HFFc6 (cell line): ENCODE measurements around the gene VIPR2. TPM values are rescaled to one million over a fixed set of nuclear protein-coding genes. Genes with fewer than 3 reads are reported as not detected.

Source experiments
- DNase-seq: peaks from one replicate; pipeline ENCODE4 v3.0.0-alpha.2; 2018
- H3K27ac Mint-ChIP-seq: 2 replicates; pipeline ENCODE4 v1.8.0; 2020; ENCODE audit warnings: mild to moderate bottlenecking, mixed read lengths
- H3K27me3 Mint-ChIP-seq: 2 replicates; pipeline ENCODE4 v1.8.0; 2021; ENCODE audit warnings: mild to moderate bottlenecking, moderate library complexity, mixed read lengths; ENCODE audit not compliant: insufficient read depth
- H3K36me3 Mint-ChIP-seq: 2 replicates; pipeline ENCODE4 v1.8.0; 2021; ENCODE audit warnings: low read depth, mixed read lengths
- H3K4me1 Mint-ChIP-seq: 2 replicates; pipeline ENCODE4 v1.8.0; 2020; ENCODE audit warnings: low read depth, mixed read lengths
- H3K4me3 Mint-ChIP-seq: 2 replicates; pipeline ENCODE4 v1.8.0; 2020; ENCODE audit warnings: mild to moderate bottlenecking, moderate library complexity, mixed read lengths
- H3K9me3 Mint-ChIP-seq: 2 replicates; pipeline ENCODE4 v1.8.0; 2020; ENCODE audit warnings: mild to moderate bottlenecking, mixed read lengths
- CTCF ChIP-seq: fragments of 200-600 bp; sonication (generic); IDR thresholded peaks from 2 replicates; pipeline ENCODE4 v1.5.0; 2021; ENCODE audit warnings: antibody characterized with exemption, mild to moderate bottlenecking
- total RNA-seq, 6 experiments: library from RNA; stranded (reverse); fragmentation: NEBNext Ultra II Directional; extraction: Animal tissue kit (Norgen Biotek cat#: 25700); gene quantifications; 2 replicates in 1 of 6; 3 replicates in 5 of 6; pipeline ENCODE4 v1.2.3, GENCODE V29; 2021

The VIPR2 gene
- total RNA-seq, 6 experiments from 2014 or later, result not detected

GRCh38 chr7:159121068-159121467 is 23.6 kb downstream of the VIPR2 start:
- H3K36me3 Mint-ChIP-seq, result no peaks in the 10 kb centered on the region
- DNase-seq, result no peak
- no peak overlapping the region for H3K4me3 Mint-ChIP-seq
- H3K27ac Mint-ChIP-seq, result no peak overlapping the region
- H3K4me1 Mint-ChIP-seq, result no peaks in the 10 kb centered on the region
- peaks cover 41% of the 10 kb centered on the region for H3K9me3 Mint-ChIP-seq
- no peak for TF ChIP-seq CTCF
- no peaks in the 10 kb centered on the region for H3K27me3 Mint-ChIP-seq

DNA sequence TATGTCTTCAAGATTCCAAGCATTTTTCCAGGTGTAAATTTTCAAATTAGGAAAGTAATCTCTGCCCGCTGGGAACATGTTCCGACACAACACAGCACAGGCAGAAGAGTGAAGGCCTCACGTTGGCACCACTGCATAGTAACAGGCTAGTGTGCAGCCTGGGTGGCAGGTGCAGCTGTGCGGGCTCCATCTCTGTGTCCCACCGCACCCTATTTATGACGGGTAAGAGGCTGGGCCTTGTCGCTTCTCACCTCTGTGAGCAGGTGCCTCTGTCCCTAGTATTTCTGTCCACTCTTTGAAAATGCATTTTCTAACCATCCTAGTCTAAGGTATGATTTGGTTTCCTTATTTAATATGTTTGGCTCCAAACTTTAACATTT is 24.1 kb downstream of the VIPR2 start:
- no peaks in the 10 kb centered on the region for H3K36me3 Mint-ChIP-seq
- H3K27me3 Mint-ChIP-seq, result peaks cover under 1% of the 10 kb centered on the region; the same call in 1 of the 2 replicates
- no peak overlapping the region for H3K27ac Mint-ChIP-seq
- H3K4me1 Mint-ChIP-seq, result no peaks in the 10 kb centered on the region
- no peak for DNase-seq
- TF ChIP-seq CTCF, result no peak
- H3K4me3 Mint-ChIP-seq, result no peak overlapping the region
- H3K9me3 Mint-ChIP-seq, result peaks cover 39% of the 10 kb centered on the region; the same call in 1 of the 2 replicates

GRCh38 chr7:159119851-159120539 is 24.7 kb downstream of the VIPR2 start:
- H3K27ac Mint-ChIP-seq, result no peak overlapping the region
- no peaks in the 10 kb centered on the region for H3K36me3 Mint-ChIP-seq
- no peak for TF ChIP-seq CTCF
- H3K9me3 Mint-ChIP-seq, result peaks cover 39% of the 10 kb centered on the region; the same call in 1 of the 2 replicates
- peaks cover 3% of the 10 kb centered on the region; the same call in 1 of the 2 replicates for H3K27me3 Mint-ChIP-seq
- H3K4me3 Mint-ChIP-seq, result no peak overlapping the region
- no peaks in the 10 kb centered on the region for H3K4me1 Mint-ChIP-seq
- no peak for DNase-seq

GRCh38 chr7:159119026-159119741 is 25.5 kb downstream of the VIPR2 start:
- Mint-ChIP-seq H3K9me3 (peaks cover 39% of the 10 kb centered on the region; the same call in 1 of the 2 replicates), H3K4me1 (no peaks in the 10 kb centered on the region), H3K27ac (no peak overlapping the region), H3K36me3 (no peaks in the 10 kb centered on the region), H3K27me3 (peaks cover 3% of the 10 kb centered on the region; the same call in 1 of the 2 replicates), H3K4me3 (no peak overlapping the region)
- TF ChIP-seq CTCF, result no peak
- no peak for DNase-seq

GRCh38 chr7:159118623-159119022 is 26.0 kb downstream of the VIPR2 start:
- Mint-ChIP-seq H3K27ac (no peak overlapping the region), H3K4me3 (no peak overlapping the region), H3K9me3 (peaks cover 38% of the 10 kb centered on the region; the same call in 1 of the 2 replicates), H3K27me3 (peaks cover 3% of the 10 kb centered on the region; the same call in 1 of the 2 replicates), H3K4me1 (no peaks in the 10 kb centered on the region), H3K36me3 (no peaks in the 10 kb centered on the region)
- no peak for DNase-seq
- no peak for TF ChIP-seq CTCF
